ENCODE results near the gene TUFT1. TPM values are rescaled to one million over a fixed set of nuclear protein-coding genes. Genes with fewer than 3 reads are reported as not detected.

TUFT1 gene
- total and polyA plus RNA-seq, 10 of the 15 experiments (the other 5 are each of a cell fraction or from before 2014, with no cell fraction given): 0.08 to 4.3 (median 3.2) TPM

DNA sequence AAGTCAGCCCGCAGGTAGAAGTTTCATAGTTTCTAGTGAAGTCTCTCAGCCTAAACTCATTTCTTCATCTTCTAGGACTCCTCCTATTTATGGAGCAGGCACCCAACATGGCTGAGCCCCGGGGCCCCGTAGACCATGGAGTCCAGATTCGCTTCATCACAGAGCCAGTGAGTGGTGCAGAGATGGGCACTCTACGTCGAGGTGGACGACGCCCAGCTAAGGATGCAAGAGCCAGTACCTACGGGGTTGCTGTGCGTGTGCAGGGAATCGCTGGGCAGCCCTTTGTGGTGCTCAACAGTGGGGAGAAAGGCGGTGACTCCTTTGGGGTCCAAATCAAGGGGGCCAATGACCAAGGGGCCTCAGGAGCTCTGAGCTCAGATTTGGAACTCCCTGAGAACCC lies 21.7 kb upstream of the TUFT1 start:
- BruUV-seq (replicated peaks): no TSS peak
- in situ Hi-C loops (cut with MboI) (no loop called here), intact Hi-C loops (cut with micrococcal nuclease; ENCODE audit: unreplicated experiment) (no loop called here)
- no peak for DNase-seq (ENCODE audit: low read depth, low spot score)
- H3K79me2 ChIP-seq (ENCODE audit: control insufficient read depth, insufficient read depth, low read length): no peaks in the 10 kb centered on the region
- no peaks in the 10 kb centered on the region for H4K20me1 ChIP-seq (ENCODE audit: control insufficient read depth, insufficient read depth)
- H3K4me1 ChIP-seq (ENCODE audit: control insufficient read depth, insufficient read depth, low read length): peaks cover 5% of the 10 kb centered on the region; the same call in 1 of the 2 replicates
- H3K4me2 ChIP-seq (ENCODE audit: control insufficient read depth, insufficient read depth): no peak overlapping the region
- no peak for ATAC-seq
- H2AFZ ChIP-seq (ENCODE audit: control insufficient read depth, low read depth, low read length): no peak overlapping the region
- WGBS (ENCODE audit: insufficient coverage, insufficient replicate concordance, low lambda C conversion rate, missing lambda C conversion rate): 64% methylated on average over 12 of the region's 12 CpGs
- H3K9me3 ChIP-seq (replicated peaks; ENCODE audit: control insufficient read depth, insufficient read depth, low read length): no peaks in the 10 kb centered on the region
- RAD21 ChIA-PET (ENCODE audit: unreplicated experiment): no interaction called here
- H3K9ac ChIP-seq (ENCODE audit: control insufficient read depth, insufficient read depth, low read length): no peak overlapping the region
- no peak overlapping the region for H3K4me3 ChIP-seq
- no peaks in the 10 kb centered on the region; a peak in 1 of 4 replicates for H3K27me3 ChIP-seq (replicated peaks in 1 of 2; ENCODE audit: control insufficient read depth in 2 of 2, insufficient read depth in 2 of 2, low read length in 1 of 2)
- H3K36me3 ChIP-seq (ENCODE audit: control insufficient read depth in 2 of 2, insufficient read depth in 2 of 2, low read length in 1 of 2): no peaks in the 10 kb centered on the region
- TF ChIP-seq ETV6 (conservative IDR thresholded peaks at IDR 0.05 in 1 of 2, IDR thresholded peaks at IDR 0.05 in 1 of 2; ENCODE audit: borderline replicate concordance in 1 of 2, low read depth in 1 of 2) (no peak), ZZZ3 (IDR thresholded peaks at IDR 0.05; ENCODE audit: control insufficient read depth, insufficient read length, low read depth) (no peak), TBL1XR1 (IDR thresholded peaks at IDR 0.05; ENCODE audit: low read depth, low read length) (no peak), ZBED1 (IDR thresholded peaks at IDR 0.05; ENCODE audit: borderline replicate concordance) (no peak), KAT2A (conservative IDR thresholded peaks at IDR 0.05; ENCODE audit: control insufficient read depth, low read depth, low read length) (no peak), BACH1 (IDR thresholded peaks at IDR 0.05; ENCODE audit: borderline replicate concordance) (no peak), TARDBP (IDR thresholded peaks at IDR 0.05; ENCODE audit: borderline replicate concordance) (no peak), SREBF2 (IDR thresholded peaks at IDR 0.05; ENCODE audit: low read length) (no peak), CHD1 (IDR thresholded peaks at IDR 0.05; ENCODE audit: low read depth, low read length) (no peak), ZNF384 (IDR thresholded peaks at IDR 0.05; ENCODE audit: borderline replicate concordance, low read depth, low read length) (no peak), IKZF1 (conservative IDR thresholded peaks at IDR 0.05) (no peak)
- TF ChIP-seq, protein P1, sequence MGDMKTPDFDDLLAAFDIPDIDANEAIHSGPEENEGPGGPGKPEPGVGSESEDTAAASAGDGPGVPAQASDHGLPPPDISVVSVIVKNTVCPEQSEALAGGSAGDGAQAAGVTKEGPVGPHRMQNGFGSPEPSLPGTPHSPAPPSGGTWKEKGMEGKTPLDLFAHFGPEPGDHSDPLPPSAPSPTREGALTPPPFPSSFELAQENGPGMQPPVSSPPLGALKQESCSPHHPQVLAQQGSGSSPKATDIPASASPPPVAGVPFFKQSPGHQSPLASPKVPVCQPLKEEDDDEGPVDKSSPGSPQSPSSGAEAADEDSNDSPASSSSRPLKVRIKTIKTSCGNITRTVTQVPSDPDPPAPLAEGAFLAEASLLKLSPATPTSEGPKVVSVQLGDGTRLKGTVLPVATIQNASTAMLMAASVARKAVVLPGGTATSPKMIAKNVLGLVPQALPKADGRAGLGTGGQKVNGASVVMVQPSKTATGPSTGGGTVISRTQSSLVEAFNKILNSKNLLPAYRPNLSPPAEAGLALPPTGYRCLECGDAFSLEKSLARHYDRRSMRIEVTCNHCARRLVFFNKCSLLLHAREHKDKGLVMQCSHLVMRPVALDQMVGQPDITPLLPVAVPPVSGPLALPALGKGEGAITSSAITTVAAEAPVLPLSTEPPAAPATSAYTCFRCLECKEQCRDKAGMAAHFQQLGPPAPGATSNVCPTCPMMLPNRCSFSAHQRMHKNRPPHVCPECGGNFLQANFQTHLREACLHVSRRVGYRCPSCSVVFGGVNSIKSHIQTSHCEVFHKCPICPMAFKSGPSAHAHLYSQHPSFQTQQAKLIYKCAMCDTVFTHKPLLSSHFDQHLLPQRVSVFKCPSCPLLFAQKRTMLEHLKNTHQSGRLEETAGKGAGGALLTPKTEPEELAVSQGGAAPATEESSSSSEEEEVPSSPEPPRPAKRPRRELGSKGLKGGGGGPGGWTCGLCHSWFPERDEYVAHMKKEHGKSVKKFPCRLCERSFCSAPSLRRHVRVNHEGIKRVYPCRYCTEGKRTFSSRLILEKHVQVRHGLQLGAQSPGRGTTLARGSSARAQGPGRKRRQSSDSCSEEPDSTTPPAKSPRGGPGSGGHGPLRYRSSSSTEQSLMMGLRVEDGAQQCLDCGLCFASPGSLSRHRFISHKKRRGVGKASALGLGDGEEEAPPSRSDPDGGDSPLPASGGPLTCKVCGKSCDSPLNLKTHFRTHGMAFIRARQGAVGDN (IDR thresholded peaks at IDR 0.05): no peak
- TF ChIP-seq, protein P2, sequence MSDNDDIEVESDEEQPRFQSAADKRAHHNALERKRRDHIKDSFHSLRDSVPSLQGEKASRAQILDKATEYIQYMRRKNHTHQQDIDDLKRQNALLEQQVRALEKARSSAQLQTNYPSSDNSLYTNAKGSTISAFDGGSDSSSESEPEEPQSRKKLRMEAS (IDR thresholded peaks at IDR 0.05; ENCODE audit: low read depth, low read length): no peak
- no peak overlapping the region for H3K27ac ChIP-seq (ENCODE audit: control insufficient read depth, insufficient read depth)
- FAIRE-seq: no peak
- POLR2A ChIA-PET: no interaction called here
- CTCF ChIA-PET: no interaction called here
- SMC1A ChIA-PET (ENCODE audit: uncharacterized antibody, unreplicated experiment): no interaction called here

All from GM12878 (cell line).